Activated naive CD4-positive, alpha-beta T cell treated with Interleukin-2 at 50 U/mL for 16 hours (primary cell): ENCODE results near the gene PDCD5.
A peak's percentile ranks its signal among the peaks of the same experiment; 100 is the strongest.
"Not testable (repeated sequence)": the region's sequence is repeated elsewhere in the genome, so short reads cannot be mapped to it uniquely, and the experiment has no call there.

ENCODE experiments used
- DNase-seq: peaks from one replicate; pipeline ENCODE4 v3.0.0-alpha.2; 2020

PDCD5 gene

GRCh38 chr19:32580353-32580900, 563 bp upstream of the PDCD5 start:
- no peak for DNase-seq

- DNase-seq: no peak
Observed at GRCh38 chr19:32581705-32582179, 752 bp downstream of the PDCD5 start.

DNA sequence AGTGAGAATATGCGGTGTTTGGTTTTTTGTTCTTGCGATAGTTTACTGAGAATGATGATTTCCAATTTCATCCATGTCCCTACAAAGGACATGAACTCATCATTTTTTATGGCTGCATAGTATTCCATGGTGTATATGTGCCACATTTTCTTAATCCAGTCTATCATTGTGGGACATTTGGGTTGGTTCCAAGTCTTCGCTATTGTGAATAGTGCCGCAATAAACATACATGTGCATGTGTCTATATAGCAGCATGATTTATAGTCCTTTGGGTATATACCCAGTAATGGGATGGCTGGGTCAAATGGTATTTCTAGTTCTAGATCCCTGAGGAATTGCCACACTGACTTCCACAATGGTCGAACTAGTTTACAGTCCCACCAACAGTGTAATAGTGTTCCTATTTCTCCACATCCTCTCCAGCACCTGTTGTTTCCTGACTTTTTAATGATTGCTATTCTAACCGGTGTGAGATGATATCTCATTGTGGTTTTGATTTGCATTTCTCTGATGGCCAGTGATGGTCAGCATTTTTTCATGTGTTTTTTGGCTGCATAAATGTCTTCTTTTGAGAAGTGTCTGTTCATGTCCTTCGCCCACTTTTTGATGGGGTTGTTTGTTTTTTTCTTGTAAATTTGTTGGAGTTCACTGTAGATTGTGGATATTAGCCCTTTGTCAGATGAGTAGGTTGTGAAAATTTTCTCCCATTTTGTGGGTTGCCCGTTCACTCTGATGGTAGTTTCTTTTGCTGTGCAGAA, 6.9 kb downstream of the PDCD5 start:
- DNase-seq: not testable (repeated sequence)

DNA sequence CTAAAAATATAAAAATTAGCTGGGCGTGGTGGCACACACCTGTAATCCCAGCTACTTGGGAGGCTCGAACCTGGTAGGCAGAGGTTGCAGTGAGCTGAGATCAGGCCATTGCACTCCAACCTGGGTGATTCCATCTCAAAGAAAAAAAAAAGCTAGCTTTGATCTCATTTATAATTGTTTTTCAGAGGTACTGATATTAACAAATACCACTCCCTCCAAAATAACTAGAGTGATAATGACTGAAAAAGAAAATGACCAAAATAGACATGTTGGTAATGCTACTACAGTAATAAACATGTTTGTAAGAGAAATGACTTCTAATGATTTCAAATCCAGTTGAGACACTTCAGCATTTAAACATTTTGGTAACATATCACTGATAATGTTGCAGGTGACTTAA, 13.0 kb downstream of the PDCD5 start:
- no peak for DNase-seq

- no peak for DNase-seq
Observed at GRCh38 chr19:32595491-32595890, 14.5 kb downstream of the PDCD5 start.

DNA sequence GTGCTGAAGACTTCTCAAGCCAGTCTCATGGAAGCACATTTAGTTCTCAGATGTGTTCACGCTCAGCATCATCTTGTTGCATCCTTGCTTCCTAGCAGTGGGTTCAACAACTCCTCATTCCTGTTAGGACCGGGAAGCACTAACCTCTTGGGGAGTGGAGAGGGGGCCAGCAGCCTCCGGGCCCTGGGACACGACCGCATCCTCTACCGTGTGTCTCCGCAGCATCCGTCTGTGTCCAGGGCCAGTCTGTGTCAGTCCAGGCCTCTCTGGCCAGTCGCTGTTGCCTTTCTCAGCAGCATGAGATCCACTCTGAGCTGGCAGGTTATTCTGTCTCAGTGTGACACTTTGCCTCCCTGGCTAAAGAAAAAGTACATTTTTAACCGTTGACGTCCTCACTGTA, 17.0 kb downstream of the PDCD5 start:
- no peak for DNase-seq

- DNase-seq: no peak
Observed at GRCh38 chr19:32599258-32599657, 18.3 kb downstream of the PDCD5 start.

GRCh38 chr19:32599736-32600157, 18.8 kb downstream of the PDCD5 start:
- DNase-seq: peak; percentile 21

DNA sequence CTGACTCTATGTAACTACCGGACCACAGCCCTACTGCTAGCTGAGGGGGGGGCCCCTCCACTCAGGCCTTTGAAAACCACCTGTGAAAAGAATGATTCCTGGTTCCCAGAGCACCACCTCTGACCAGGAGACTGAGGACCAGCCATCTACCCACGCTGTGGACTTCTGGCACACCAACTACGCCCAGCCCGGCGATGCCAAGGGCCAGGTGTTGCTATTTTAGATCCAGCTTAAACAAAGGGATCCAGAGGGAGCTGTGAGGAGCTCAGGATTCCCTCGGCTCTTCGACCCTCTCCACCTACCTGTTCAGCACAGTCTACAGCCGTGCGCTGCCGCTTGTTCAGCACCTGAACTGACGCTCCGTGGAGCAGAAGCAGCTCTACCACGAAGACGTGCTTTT, 23.0 kb downstream of the PDCD5 start:
- DNase-seq: no peak

- DNase-seq: no peak
Observed at GRCh38 chr19:32605544-32605943, 24.6 kb downstream of the PDCD5 start.

DNA sequence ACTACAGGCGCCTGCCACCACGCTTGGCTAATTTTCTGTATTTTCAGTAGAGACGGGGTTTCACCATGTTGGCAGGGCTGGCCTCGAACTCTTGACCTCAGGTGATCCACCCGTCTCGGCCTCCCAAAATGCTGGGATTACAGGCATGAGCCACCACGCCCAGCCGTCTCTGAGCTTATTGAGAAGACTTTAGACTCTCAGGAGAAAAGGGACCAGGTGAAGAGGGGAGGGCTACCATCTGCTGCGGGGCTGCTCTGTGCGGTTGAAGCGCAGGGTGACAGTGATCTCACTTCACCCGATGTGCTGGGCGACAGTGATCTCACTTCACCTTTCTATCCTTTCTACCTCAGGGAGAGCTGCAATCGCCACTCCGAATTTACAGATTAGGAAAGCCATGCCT, 25.3 kb downstream of the PDCD5 start:
- DNase-seq: no peak

DNA sequence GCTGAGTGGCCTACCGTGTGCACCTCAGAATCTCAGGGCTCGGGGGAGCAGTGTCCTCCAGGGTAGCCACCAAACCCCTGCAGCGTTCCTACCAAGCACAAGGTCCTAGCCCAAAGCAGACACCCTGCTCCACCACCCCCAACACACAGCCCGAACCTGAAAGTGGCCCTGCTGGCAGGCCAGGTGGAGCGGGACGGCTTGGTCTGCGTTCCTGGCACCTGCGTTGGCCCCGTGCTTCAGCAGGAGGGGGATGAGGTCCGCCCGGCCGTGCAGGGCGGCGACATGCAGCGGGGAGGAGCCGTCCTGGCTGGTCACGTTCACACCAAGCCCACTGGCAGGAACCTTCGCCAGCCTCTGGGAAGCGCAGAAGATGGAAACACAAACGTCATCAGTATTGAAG, 26.5 kb downstream of the PDCD5 start:
- no peak for DNase-seq

GRCh38 chr19:32611161-32611560, 30.2 kb downstream of the PDCD5 start:
- no peak for DNase-seq

GRCh38 chr19:32613008-32613407, 32.0 kb downstream of the PDCD5 start:
- DNase-seq: no peak

- no peak for DNase-seq
Observed at GRCh38 chr19:32614916-32615315, 33.9 kb downstream of the PDCD5 start.

DNA sequence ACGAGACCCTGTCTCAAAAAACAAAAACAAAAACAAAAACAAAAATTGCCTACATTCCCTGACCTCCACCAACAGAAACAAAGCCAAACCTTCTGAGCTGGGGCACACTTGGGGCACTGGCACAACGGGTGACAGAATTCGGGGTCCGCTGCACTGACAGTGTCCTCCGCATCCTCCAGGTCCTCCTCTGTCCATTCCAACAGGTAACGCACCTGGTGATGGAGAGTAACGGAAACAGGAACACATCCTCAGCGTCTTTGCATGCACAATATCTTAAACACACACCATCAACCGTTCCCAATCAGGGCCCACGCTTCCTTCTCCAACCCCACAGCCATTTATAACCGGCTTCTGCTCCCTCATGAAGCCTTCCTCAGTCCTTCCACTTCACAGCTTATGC, 34.6 kb downstream of the PDCD5 start:
- no peak for DNase-seq

DNA sequence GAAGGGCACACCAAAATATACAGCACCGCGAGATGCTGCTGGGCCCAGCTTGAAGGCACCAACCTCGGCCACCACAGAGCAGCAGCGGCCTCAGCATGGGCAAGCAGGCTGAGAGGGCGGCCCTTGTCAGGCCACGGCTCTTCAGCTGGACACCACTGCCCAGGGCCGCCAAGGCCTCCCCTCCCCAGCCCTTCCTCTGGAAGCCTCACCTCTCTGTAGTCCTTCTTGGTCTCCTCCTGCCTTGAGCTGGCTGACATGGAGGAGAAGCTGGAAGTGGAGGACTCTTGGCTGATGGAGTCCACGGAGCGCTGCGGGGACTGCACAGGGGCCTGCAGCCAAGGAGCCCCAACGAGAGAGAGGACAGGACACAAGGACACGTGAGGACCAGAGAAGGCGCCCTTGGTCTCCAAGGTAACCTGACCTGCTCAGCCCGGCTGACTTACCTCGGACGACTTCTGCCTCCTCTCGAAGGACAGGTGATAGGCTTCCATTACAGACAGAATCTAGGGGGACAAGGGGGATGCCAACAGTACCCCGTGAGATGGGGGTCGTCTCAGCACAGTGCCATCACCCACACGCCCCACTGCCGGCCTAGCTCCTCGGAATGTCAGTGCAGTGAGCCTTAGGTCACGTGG, 38.2 kb downstream of the PDCD5 start:
- DNase-seq: no peak

DNA sequence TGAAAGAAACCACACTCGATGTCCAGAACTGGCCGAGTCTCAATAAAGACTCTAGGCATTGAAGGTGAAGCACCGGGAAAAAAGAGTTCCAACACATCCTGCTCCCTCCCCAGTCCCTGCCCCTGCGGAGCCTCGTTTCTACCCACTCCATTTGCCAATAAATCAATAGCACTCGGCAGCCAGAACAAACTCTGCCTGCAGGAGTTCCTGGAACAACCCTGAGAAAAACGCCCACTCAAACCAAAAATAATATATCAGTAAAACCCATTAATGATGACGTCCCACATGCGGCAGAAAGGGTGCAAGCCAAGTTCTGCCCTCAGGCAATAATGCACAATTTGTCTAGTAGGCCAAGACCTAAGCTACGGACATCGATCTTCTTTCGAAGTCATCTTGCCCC, 41.0 kb downstream of the PDCD5 start:
- DNase-seq: no peak

- no peak for DNase-seq
Observed at GRCh38 chr19:32624410-32624809, 43.4 kb downstream of the PDCD5 start.

- no peak for DNase-seq
Observed at GRCh38 chr19:32626969-32627368, 46.0 kb downstream of the PDCD5 start.

- DNase-seq: no peak
Observed at GRCh38 chr19:32627714-32628270, 46.8 kb downstream of the PDCD5 start.

GRCh38 chr19:32630338-32630737, 49.3 kb downstream of the PDCD5 start:
- DNase-seq: no peak

GRCh38 chr19:32631381-32631780, 50.4 kb downstream of the PDCD5 start:
- no peak for DNase-seq
